ENCODE measurements around the gene FGD5. TPM values are rescaled to one million over a fixed set of nuclear protein-coding genes. Genes with fewer than 3 reads are reported as not detected.

The FGD5 gene
- total RNA-seq, 1 donor from 2014 or later: not detected

DNA sequence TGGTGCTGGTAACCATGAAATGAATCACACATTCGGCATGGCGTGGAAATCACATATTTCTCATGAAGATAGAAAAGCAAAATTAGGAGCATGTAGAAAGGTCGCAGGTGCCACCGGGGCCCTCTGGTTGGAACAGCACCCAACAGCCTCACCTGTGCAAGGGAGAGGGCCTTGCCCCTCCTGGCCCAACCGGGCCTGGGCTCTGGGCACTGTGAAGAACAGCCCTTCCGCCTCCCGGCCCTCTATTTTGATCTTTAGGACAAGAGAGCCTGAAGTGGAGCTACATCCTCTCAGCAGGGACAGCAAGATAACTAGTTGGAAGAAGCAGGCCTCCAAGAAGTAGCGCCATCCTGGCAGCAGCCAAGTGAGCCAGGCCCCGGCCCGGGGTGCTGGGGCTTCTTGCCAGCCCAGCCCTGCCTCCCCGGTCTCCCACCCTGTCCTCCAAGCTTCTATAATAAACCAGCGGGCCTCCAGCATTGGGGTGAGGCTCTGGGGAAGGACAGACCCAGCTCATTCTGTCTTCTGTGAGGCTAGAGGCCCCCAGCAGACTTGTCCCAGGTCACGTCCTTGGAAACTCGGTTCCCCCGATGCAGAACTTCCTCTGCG is 46.1 kb upstream of the FGD5 start:
- DNase-seq (ENCODE audit: low read depth) (no peak), FAIRE-seq (no peak)
- TF ChIP-seq, protein P1, sequence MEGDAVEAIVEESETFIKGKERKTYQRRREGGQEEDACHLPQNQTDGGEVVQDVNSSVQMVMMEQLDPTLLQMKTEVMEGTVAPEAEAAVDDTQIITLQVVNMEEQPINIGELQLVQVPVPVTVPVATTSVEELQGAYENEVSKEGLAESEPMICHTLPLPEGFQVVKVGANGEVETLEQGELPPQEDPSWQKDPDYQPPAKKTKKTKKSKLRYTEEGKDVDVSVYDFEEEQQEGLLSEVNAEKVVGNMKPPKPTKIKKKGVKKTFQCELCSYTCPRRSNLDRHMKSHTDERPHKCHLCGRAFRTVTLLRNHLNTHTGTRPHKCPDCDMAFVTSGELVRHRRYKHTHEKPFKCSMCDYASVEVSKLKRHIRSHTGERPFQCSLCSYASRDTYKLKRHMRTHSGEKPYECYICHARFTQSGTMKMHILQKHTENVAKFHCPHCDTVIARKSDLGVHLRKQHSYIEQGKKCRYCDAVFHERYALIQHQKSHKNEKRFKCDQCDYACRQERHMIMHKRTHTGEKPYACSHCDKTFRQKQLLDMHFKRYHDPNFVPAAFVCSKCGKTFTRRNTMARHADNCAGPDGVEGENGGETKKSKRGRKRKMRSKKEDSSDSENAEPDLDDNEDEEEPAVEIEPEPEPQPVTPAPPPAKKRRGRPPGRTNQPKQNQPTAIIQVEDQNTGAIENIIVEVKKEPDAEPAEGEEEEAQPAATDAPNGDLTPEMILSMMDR (IDR thresholded peaks at IDR 0.05; ENCODE audit: insufficient read depth, low read length, severe bottlenecking): no peak

DNA sequence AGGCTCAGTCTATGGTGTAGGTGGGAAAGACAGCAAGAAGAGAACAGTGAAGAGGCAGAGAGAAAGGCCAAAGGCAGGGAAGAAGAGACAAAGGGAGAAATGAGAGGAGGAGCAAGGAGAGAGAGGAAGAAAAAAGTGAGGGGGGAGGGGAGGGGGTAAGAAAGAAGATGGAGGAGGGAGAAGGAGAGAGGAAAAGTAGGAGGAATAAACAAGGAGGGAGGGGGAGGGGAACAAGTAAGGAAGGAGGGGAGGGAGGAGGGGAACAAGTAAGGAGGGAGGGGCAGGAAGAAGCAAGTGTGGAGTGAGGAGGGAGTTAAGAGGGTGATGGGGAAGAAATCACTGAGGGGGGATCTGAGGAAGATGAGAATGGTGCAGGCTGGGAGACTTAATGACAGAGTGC is 45.5 kb upstream of the FGD5 start:
- TF ChIP-seq, protein P1 (IDR thresholded peaks at IDR 0.05; ENCODE audit: insufficient read depth, low read length, severe bottlenecking): no peak
- no peak for DNase-seq (ENCODE audit: low read depth)
- no peaks in the 10 kb centered on the region for H3K36me3 ChIP-seq (ENCODE audit: control insufficient read depth, insufficient read depth, low read length)
- H3K27me3 ChIP-seq (ENCODE audit: control insufficient read depth, insufficient read depth, low read length): no peaks in the 10 kb centered on the region
- FAIRE-seq: no peak
- H3K4me3 ChIP-seq (ENCODE audit: low read depth, low read length): no peak overlapping the region

More for the DNA sequence above, 46.1 kb upstream of the FGD5 start:
- no peaks in the 10 kb centered on the region for H3K36me3 ChIP-seq (ENCODE audit: control insufficient read depth, insufficient read depth, low read length)
- no peaks in the 10 kb centered on the region for H3K27me3 ChIP-seq (ENCODE audit: control insufficient read depth, insufficient read depth, low read length)
- H3K4me3 ChIP-seq (ENCODE audit: low read depth, low read length): no peak overlapping the region

DNA sequence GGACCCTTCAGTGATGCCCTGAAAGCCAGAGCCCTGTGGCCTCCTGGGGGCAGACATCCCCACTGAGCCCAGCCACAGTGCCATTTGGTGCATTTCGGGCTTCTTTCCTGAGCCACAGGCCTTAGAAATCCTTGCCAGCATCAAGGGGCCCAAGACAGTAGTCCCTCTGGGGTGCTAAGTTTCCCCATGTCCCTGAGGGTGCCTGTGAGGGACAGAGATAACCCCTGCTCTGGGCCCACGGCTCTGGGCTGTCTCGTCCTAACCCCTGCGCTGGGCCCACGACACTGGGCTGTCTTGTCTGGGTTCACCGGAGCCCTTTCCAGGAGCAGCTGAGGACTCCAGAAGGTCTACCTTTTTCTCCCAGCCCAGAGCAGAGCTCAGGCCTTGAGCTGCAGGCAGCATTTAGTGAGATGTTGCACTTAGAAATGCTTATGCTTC is 45.1 kb upstream of the FGD5 start:
- TF ChIP-seq, protein P1 (IDR thresholded peaks at IDR 0.05; ENCODE audit: insufficient read depth, low read length, severe bottlenecking): no peak
- Histone ChIP-seq H3K27me3 (ENCODE audit: control insufficient read depth, insufficient read depth, low read length) (no peaks in the 10 kb centered on the region), H3K4me3 (ENCODE audit: low read depth, low read length) (no peak overlapping the region), H3K36me3 (ENCODE audit: control insufficient read depth, insufficient read depth, low read length) (no peaks in the 10 kb centered on the region)
- no peak for DNase-seq (ENCODE audit: low read depth)
- FAIRE-seq: no peak

DNA sequence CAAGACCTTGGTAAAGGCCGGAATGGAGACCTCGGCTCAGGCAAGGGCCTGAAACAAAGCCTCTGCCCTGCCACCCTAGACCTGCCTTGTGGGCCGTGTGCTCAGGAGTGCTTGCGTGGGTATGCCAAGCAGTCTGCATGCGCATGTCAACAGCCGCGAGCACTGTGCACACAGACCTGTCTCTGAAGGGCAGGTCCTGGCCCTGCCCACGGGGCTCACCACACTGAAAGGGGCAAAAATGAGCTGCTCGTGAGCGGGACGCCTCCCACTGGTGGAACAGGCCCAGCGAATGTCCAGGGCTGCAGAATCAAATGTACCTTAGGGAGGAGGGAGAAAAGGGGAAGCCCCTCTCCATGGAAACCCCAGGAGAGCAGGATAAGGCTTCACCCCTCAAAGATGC is 44.3 kb upstream of the FGD5 start:
- Histone ChIP-seq H3K4me3 (ENCODE audit: low read depth, low read length) (no peak overlapping the region), H3K27me3 (ENCODE audit: control insufficient read depth, insufficient read depth, low read length) (no peaks in the 10 kb centered on the region), H3K36me3 (ENCODE audit: control insufficient read depth, insufficient read depth, low read length) (no peaks in the 10 kb centered on the region)
- no peak for FAIRE-seq
- TF ChIP-seq, protein P1 (IDR thresholded peaks at IDR 0.05; ENCODE audit: insufficient read depth, low read length, severe bottlenecking): no peak
- DNase-seq (ENCODE audit: low read depth): no peak

DNA sequence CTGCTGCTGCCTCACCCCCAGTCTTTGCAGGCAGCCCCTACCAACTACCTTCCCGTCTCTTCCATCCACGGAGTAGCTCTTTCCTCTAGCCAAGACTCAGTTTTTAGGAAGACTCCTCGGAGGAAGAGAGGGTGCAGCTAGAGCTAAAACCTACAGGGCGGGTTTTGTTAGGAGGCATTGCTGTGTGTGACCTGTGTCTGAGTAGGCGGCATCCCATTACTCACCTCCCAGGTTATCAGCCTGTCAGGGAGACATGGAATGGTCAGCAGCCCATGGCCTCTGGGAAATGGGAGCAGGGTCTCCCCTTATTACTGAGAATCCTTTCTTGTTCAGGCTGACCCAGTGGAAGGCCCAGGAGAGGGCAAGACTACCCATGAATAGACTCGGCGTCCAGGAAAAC is 43.8 kb upstream of the FGD5 start:
- FAIRE-seq (no peak), DNase-seq (ENCODE audit: low read depth) (no peak)
- Histone ChIP-seq H3K27me3 (ENCODE audit: control insufficient read depth, insufficient read depth, low read length) (no peaks in the 10 kb centered on the region), H3K36me3 (ENCODE audit: control insufficient read depth, insufficient read depth, low read length) (no peaks in the 10 kb centered on the region), H3K4me3 (ENCODE audit: low read depth, low read length) (no peak overlapping the region)
- TF ChIP-seq, protein P1 (IDR thresholded peaks at IDR 0.05; ENCODE audit: insufficient read depth, low read length, severe bottlenecking): no peak

DNA sequence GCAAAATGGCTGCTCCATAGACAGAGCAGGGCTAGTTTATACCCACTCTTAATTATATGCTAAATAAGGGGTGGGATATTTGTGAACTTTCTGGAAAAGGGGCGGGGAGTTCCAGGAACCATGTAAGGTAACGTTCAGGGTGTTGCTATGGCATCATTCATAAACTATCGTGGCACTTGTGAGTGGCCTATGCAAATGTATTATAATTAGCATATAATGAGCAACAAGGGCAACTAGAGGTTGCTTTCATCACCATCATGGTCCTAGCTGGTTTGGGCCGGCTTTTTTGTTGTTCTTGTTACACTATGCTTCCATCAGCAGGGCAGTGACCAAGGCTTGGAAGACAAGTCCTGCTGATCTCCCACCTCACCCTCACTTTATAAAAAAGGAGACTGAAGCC is 43.2 kb upstream of the FGD5 start:
- FAIRE-seq: no peak
- TF ChIP-seq, protein P1 (IDR thresholded peaks at IDR 0.05; ENCODE audit: insufficient read depth, low read length, severe bottlenecking): no peak
- no peak for DNase-seq (ENCODE audit: low read depth)
- Histone ChIP-seq H3K27me3 (ENCODE audit: control insufficient read depth, insufficient read depth, low read length) (no peaks in the 10 kb centered on the region), H3K36me3 (ENCODE audit: control insufficient read depth, insufficient read depth, low read length) (no peaks in the 10 kb centered on the region), H3K4me3 (ENCODE audit: low read depth, low read length) (no peak overlapping the region)
